GM12864 (cell line): ENCODE data around the gene PDE3A.

Experiments used
- DNase-seq: peaks from one replicate; pipeline ENCODE4 v3.0.0-alpha.2; 2011; ENCODE audit warnings: low read depth
- H3K4me3 ChIP-seq: 2 replicates; pipeline ENCODE4 v1.5.1; 2011; ENCODE audit warnings: mild to moderate bottlenecking, low read depth, low read length, control low read depth
- CTCF ChIP-seq: IDR thresholded peaks from 2 replicates; pipeline ENCODE4 v1.5.1; 2011; ENCODE audit warnings: low read depth, mild to moderate bottlenecking, moderate library complexity, low read length, control low read depth, inconsistent platforms; ENCODE audit errors: missing control alignments

Gene PDE3A

GRCh38 chr12:20629414-20630156, 261.2 kb downstream of the PDE3A start:
- no peak for DNase-seq
- no peak overlapping the region for H3K4me3 ChIP-seq
- TF ChIP-seq CTCF: no peak

GRCh38 chr12:20631711-20632110, 263.4 kb downstream of the PDE3A start:
- no peak for DNase-seq
- no peak overlapping the region for H3K4me3 ChIP-seq

GRCh38 chr12:20641106-20641505, 272.8 kb downstream of the PDE3A start:
- TF ChIP-seq CTCF: no peak
- no peak for DNase-seq
- no peak overlapping the region for H3K4me3 ChIP-seq

More at GRCh38 chr12:20631711-20632110, 263.4 kb downstream of the PDE3A start:
- TF ChIP-seq CTCF: no peak

- TF ChIP-seq CTCF: no peak
- H3K4me3 ChIP-seq: no peak overlapping the region
- no peak for DNase-seq
Observed at GRCh38 chr12:20643822-20644221, 275.5 kb downstream of the PDE3A start.

- peak; percentile 44 for TF ChIP-seq CTCF
- DNase-seq: no peak
- no peak overlapping the region for H3K4me3 ChIP-seq
Observed at GRCh38 chr12:20646239-20646827, 278.0 kb downstream of the PDE3A start.

GRCh38 chr12:20653871-20654270, 285.5 kb downstream of the PDE3A start:
- no peak for DNase-seq
- no peak overlapping the region for H3K4me3 ChIP-seq
- TF ChIP-seq CTCF: no peak

- no peak for DNase-seq
- no peak overlapping the region for H3K4me3 ChIP-seq
- no peak for TF ChIP-seq CTCF
Observed at GRCh38 chr12:20656600-20656999, 288.3 kb downstream of the PDE3A start.
